SJSA1 (cell line): ENCODE data around the gene HOXA3. TPM values are rescaled to one million over a fixed set of nuclear protein-coding genes. Genes with fewer than 3 reads are reported as not detected.

Source experiments
- DNase-seq, 2 experiments: peaks; one replicate each; pipeline ENCODE4 v3.0.0-alpha.2; 2015 to 2020; ENCODE audit warnings: low spot score in 2 of 2, low read depth in 1 of 2
- H3K27ac ChIP-seq: fragments of 250-450 bp; sonication (Bioruptor Pico); 2 replicates; pipeline ENCODE4 v1.5.1; 2020; ENCODE audit warnings: mild to moderate bottlenecking, moderate library complexity
- H3K27me3 ChIP-seq: fragments of 250-450 bp; sonication (Bioruptor Pico); replicated peaks from 2 replicates; pipeline ENCODE4 v1.5.1; 2020; ENCODE audit warnings: mild to moderate bottlenecking, moderate library complexity
- H3K36me3 ChIP-seq: fragments of 250-450 bp; sonication (Bioruptor Pico); 2 replicates; pipeline ENCODE4 v1.5.1; 2020; ENCODE audit warnings: mild to moderate bottlenecking
- H3K4me1 ChIP-seq: fragments of 250-450 bp; sonication (Bioruptor Pico); replicated peaks from 2 replicates; pipeline ENCODE4 v1.6.1; 2021; ENCODE audit warnings: mild to moderate bottlenecking
- H3K4me3 ChIP-seq: fragments of 250-450 bp; sonication (Bioruptor Pico); 2 replicates; pipeline ENCODE4 v1.5.1; 2020; ENCODE audit warnings: mild to moderate bottlenecking
- H3K9me3 ChIP-seq: fragments of 250-450 bp; sonication (Bioruptor Pico); replicated peaks from 2 replicates; pipeline ENCODE4 v1.5.1; 2020; ENCODE audit warnings: mild to moderate bottlenecking
- total RNA-seq: library from RNA; depleted of rRNA; stranded (reverse); fragments of >200 nt; shearing (Covaris generic); gene quantifications from 2 replicates; pipeline ENCODE4 v1.2.3, GENCODE V29; 2014

HOXA3 gene
- total RNA-seq, 1 experiment from 2014 or later = 1.8 TPM

GRCh38 chr7:27102581-27103442, 49.6 kb downstream of the HOXA3 start, which contains the start of gene HOXA2:
Gene HOXA2, minus strand, starts transcription at chr7:27102683. Its CDS starts 183 bp downstream, at chr7:27102500.
- H3K9me3 ChIP-seq = no peaks in the 10 kb centered on the region
- no peaks in the 10 kb centered on the region for H3K27me3 ChIP-seq
- peaks cover 4% of the 10 kb centered on the region for H3K4me1 ChIP-seq
- DNase-seq = peak in 1 of 2 experiments; percentile 28
- peaks cover 39% of the 10 kb centered on the region for H3K36me3 ChIP-seq
- H3K4me3 ChIP-seq = no peak within 1 kb of the TSS
- no peak within 1 kb of the TSS for H3K27ac ChIP-seq

GRCh38 chr7:27101957-27102580, 50.3 kb downstream of the HOXA3 start:
- Histone ChIP-seq H3K4me1 (peaks cover 12% of the 10 kb centered on the region), H3K27ac (no peak overlapping the region), H3K27me3 (no peaks in the 10 kb centered on the region), H3K4me3 (no peak overlapping the region), H3K9me3 (no peaks in the 10 kb centered on the region), H3K36me3 (peaks cover 35% of the 10 kb centered on the region)
- DNase-seq = peak in 1 of 2 experiments; percentile 12

- H3K27me3 ChIP-seq = no peaks in the 10 kb centered on the region
- H3K4me1 ChIP-seq = peaks cover 13% of the 10 kb centered on the region
- no peak overlapping the region for H3K4me3 ChIP-seq
These were observed 51.0 kb downstream of the HOXA3 start for GRCh38 chr7:27101171-27101956.

GRCh38 chr7:27100694-27101170, 51.7 kb downstream of the HOXA3 start:
- Histone ChIP-seq H3K4me3 (no peak overlapping the region), H3K27ac (no peak overlapping the region)

More at GRCh38 chr7:27101171-27101956, 51.0 kb downstream of the HOXA3 start:
- Histone ChIP-seq H3K27ac (no peak overlapping the region), H3K9me3 (no peaks in the 10 kb centered on the region), H3K36me3 (peaks cover 35% of the 10 kb centered on the region)
- no peak for DNase-seq

GRCh38 chr7:27099453-27100370, 52.7 kb downstream of the HOXA3 start:
- H3K4me3 ChIP-seq = no peak overlapping the region
- peaks cover 35% of the 10 kb centered on the region for H3K36me3 ChIP-seq
- no peak overlapping the region for H3K27ac ChIP-seq
- H3K9me3 ChIP-seq = no peaks in the 10 kb centered on the region
- H3K4me1 ChIP-seq = peaks cover 21% of the 10 kb centered on the region
- H3K27me3 ChIP-seq = no peaks in the 10 kb centered on the region
- no peak for DNase-seq

More at GRCh38 chr7:27100694-27101170, 51.7 kb downstream of the HOXA3 start:
- Histone ChIP-seq H3K36me3 (peaks cover 35% of the 10 kb centered on the region), H3K9me3 (no peaks in the 10 kb centered on the region), H3K4me1 (peaks cover 13% of the 10 kb centered on the region), H3K27me3 (no peaks in the 10 kb centered on the region)
- DNase-seq = no peak

DNA sequence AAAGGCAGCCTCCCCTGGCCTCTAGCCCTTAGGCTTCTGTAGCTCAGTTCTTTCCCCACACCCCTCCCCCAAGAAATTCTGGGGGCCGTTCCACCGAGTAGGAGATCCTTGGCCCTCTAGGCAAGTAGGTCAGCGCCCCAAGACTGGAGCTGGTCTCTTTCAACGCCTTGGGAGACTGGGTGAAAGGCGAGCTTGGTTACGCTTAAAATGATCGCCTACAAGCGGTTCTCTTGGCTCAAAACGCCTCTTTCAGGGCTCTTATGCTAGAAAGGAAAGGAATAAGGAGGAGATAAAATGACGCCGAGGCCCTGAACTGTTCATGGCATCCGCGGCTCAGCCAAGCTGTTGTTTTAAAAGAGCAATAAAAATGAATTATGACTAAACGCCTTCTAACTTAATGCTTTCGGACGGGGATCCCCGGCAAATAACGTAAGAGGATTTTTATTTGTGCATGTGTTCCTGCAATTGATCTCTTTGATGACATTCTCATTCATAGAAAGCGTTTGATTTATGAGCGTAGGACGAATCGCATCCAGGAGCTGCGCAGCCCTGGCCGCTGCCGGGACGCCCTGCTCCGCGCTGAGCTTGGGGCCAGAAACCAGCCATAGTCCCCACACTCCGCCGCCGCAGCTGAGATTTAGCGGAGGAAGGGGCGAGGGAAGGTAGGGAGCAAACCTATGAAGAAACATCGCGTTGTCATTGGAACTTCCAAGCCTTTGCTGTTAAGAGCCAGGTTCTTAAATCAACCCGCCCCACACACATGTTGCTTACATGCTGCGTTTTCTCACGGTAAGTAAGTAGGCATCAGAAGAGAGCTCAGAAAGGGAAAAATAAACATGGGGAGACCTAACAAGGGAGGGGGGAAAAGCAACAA, 53.6 kb downstream of the HOXA3 start:
- no peak for DNase-seq
- no peaks in the 10 kb centered on the region for H3K9me3 ChIP-seq
- H3K36me3 ChIP-seq = peaks cover 35% of the 10 kb centered on the region
- H3K27me3 ChIP-seq = no peaks in the 10 kb centered on the region
- peaks cover 21% of the 10 kb centered on the region for H3K4me1 ChIP-seq
- no peak overlapping the region for H3K27ac ChIP-seq
- H3K4me3 ChIP-seq = no peak overlapping the region

- DNase-seq = no peak
- no peak overlapping the region for H3K27ac ChIP-seq
- no peaks in the 10 kb centered on the region for H3K27me3 ChIP-seq
- peak overlapping the region; percentile 65 for H3K4me3 ChIP-seq
- no peaks in the 10 kb centered on the region for H3K9me3 ChIP-seq
- peaks cover 26% of the 10 kb centered on the region for H3K4me1 ChIP-seq
- H3K36me3 ChIP-seq = peaks cover 35% of the 10 kb centered on the region
These were observed 54.5 kb downstream of the HOXA3 start for GRCh38 chr7:27097686-27098577.

DNA sequence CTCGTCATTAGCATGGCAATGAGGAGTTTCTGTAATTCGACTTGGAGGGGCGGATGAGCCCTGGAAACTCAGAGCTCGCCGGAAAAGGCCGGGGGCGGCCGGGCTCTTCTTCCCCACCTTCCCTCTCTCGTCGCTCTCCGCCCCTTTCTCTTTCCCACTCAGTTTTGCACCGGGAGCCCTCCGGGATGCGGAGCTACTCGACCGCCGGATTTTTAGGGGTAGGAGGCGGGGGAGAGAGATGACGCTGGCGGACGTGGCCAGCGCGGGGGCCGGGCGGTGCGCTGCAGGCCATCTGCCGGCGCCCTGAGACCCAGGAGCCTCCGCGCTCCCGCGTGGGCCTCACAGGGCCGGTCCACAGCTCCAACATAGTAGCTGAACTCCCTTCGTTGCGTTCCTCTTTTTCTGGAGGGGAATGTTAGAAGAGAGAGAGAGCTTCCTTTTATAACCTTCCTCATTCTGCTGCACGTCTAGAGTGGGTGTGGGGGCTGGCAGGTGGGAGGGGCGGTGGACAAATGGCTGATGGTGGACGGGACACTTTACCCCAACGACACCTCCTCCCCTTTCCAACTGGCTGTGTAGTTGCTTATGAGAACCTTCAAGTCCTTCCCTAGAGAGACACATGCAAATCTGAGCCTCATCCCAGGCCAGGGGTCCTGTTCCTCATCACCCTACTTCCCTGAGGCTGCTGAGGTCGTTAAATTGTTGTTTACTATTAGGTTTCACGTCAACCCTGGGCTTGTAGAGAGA, 55.4 kb downstream of the HOXA3 start:
- H3K36me3 ChIP-seq = peaks cover 35% of the 10 kb centered on the region
- H3K27ac ChIP-seq = peak overlapping the region; percentile 59
- H3K4me3 ChIP-seq = peak overlapping the region; percentile 65
- peak in 1 of 2 experiments; percentile 16 for DNase-seq
- peaks cover 35% of the 10 kb centered on the region for H3K4me1 ChIP-seq
- no peaks in the 10 kb centered on the region for H3K27me3 ChIP-seq
- no peaks in the 10 kb centered on the region for H3K9me3 ChIP-seq

GRCh38 chr7:27095897-27096767, 56.3 kb downstream of the HOXA3 start, which contains the start of gene HOXA1:
Gene HOXA1, minus strand, starts transcription at chr7:27096000. Its CDS starts 88 bp downstream, at chr7:27095912.
- DNase-seq = peak; percentile 80 to 95
- peak within 1 kb of the TSS; percentile 62 for H3K27ac ChIP-seq
- no peaks in the 10 kb centered on the region for H3K9me3 ChIP-seq
- H3K36me3 ChIP-seq = peaks cover 33% of the 10 kb centered on the region
- peak within 1 kb of the TSS; percentile 65 for H3K4me3 ChIP-seq
- no peaks in the 10 kb centered on the region for H3K27me3 ChIP-seq
- H3K4me1 ChIP-seq = peaks cover 44% of the 10 kb centered on the region
